Measurements from ENCODE around the gene FAM83B.
"Not testable (repeated sequence)": the region's sequence is repeated elsewhere in the genome, so short reads cannot be mapped to it uniquely, and the experiment has no call there.

Gene FAM83B

GRCh38 chr6:54971825-54972224 is 125.3 kb downstream of the FAM83B start:
- no peak for TF ChIP-seq CTCF (conservative IDR thresholded peaks at IDR 0.05; ENCODE audit: low read depth, low read length)
- no peaks in the 10 kb centered on the region for H3K4me1 ChIP-seq (ENCODE audit: low read depth, poor library complexity, severe bottlenecking)
- H3K4me2 ChIP-seq = no peak overlapping the region

GRCh38 chr6:54979161-54979560 is 132.6 kb downstream of the FAM83B start:
- H3K36me3 ChIP-seq (ENCODE audit: insufficient read depth); H3K4me1 ChIP-seq (ENCODE audit: low read depth, poor library complexity, severe bottlenecking); H2AFZ ChIP-seq (ENCODE audit: low read depth); H3K4me2 ChIP-seq; H3K9ac ChIP-seq; H3K79me2 ChIP-seq (ENCODE audit: insufficient read depth, low read depth); H3K27me3 ChIP-seq (ENCODE audit: insufficient read depth, low read depth); H4K20me1 ChIP-seq (ENCODE audit: insufficient read depth); H3K4me3 ChIP-seq (IDR thresholded peaks at IDR 0.05; ENCODE audit: insufficient read depth, low read depth, low read length); H3K27ac ChIP-seq: not testable (repeated sequence)

More at GRCh38 chr6:54971825-54972224, 125.3 kb downstream of the FAM83B start:
- Histone ChIP-seq H3K27ac (no peak overlapping the region), H3K79me2 (ENCODE audit: insufficient read depth, low read depth) (no peaks in the 10 kb centered on the region), H3K27me3 (ENCODE audit: insufficient read depth, low read depth) (no peaks in the 10 kb centered on the region), H2AFZ (ENCODE audit: low read depth) (no peak overlapping the region), H3K4me3 (IDR thresholded peaks at IDR 0.05; ENCODE audit: insufficient read depth, low read depth, low read length) (no peak overlapping the region), H3K36me3 (ENCODE audit: insufficient read depth) (no peaks in the 10 kb centered on the region), H4K20me1 (ENCODE audit: insufficient read depth) (no peaks in the 10 kb centered on the region), H3K9ac (no peak overlapping the region)

GRCh38 chr6:54980511-54981275 is 134.1 kb downstream of the FAM83B start:
- H3K9ac ChIP-seq = no peak overlapping the region
- no peaks in the 10 kb centered on the region for H3K79me2 ChIP-seq (ENCODE audit: insufficient read depth, low read depth)
- no peak overlapping the region for H3K4me2 ChIP-seq
- no peak overlapping the region for H3K4me3 ChIP-seq (IDR thresholded peaks at IDR 0.05; ENCODE audit: insufficient read depth, low read depth, low read length)
- TF ChIP-seq CTCF (conservative IDR thresholded peaks at IDR 0.05; ENCODE audit: low read depth, low read length) = no peak
- no peaks in the 10 kb centered on the region for H3K4me1 ChIP-seq (ENCODE audit: low read depth, poor library complexity, severe bottlenecking)
- no peaks in the 10 kb centered on the region for H3K36me3 ChIP-seq (ENCODE audit: insufficient read depth)
- H4K20me1 ChIP-seq (ENCODE audit: insufficient read depth) = no peaks in the 10 kb centered on the region
- H3K27me3 ChIP-seq (ENCODE audit: insufficient read depth, low read depth) = no peaks in the 10 kb centered on the region
- no peak overlapping the region for H2AFZ ChIP-seq (ENCODE audit: low read depth)
- no peak overlapping the region for H3K27ac ChIP-seq

GRCh38 chr6:54981276-54981609 is 134.7 kb downstream of the FAM83B start:
- H3K27ac ChIP-seq = no peak overlapping the region

More at GRCh38 chr6:54981276-54981609, 134.7 kb downstream of the FAM83B start:
- Histone ChIP-seq H2AFZ (ENCODE audit: low read depth) (no peak overlapping the region), H3K4me2 (no peak overlapping the region), H3K79me2 (ENCODE audit: insufficient read depth, low read depth) (no peaks in the 10 kb centered on the region), H3K4me3 (IDR thresholded peaks at IDR 0.05; ENCODE audit: insufficient read depth, low read depth, low read length) (no peak overlapping the region), H3K4me1 (ENCODE audit: low read depth, poor library complexity, severe bottlenecking) (no peaks in the 10 kb centered on the region), H3K9ac (no peak overlapping the region), H3K27me3 (ENCODE audit: insufficient read depth, low read depth) (no peaks in the 10 kb centered on the region), H4K20me1 (ENCODE audit: insufficient read depth) (no peaks in the 10 kb centered on the region), H3K36me3 (ENCODE audit: insufficient read depth) (no peaks in the 10 kb centered on the region)
- no peak for TF ChIP-seq CTCF (conservative IDR thresholded peaks at IDR 0.05; ENCODE audit: low read depth, low read length)

Measured in KMS-11 (cell line).